Sigmoid colon (tissue), 7 donors: Measurements from ENCODE around the gene ZBTB47. TPM values are rescaled to one million over a fixed set of nuclear protein-coding genes. Genes with fewer than 3 reads are reported as not detected.

Source experiments
- DNase-seq: peaks from one replicate; pipeline ENCODE4 v3.0.0-alpha.2; 2019
- H3K27ac ChIP-seq, 4 donors: fragments of 200-600 bp; sonication (generic); one replicate each; pipeline ENCODE4 v1.5.1; 2016 to 2019; ENCODE audit warnings: mild to moderate bottlenecking in 1 of 4
- H3K27me3 ChIP-seq, 3 donors: fragments of 200-600 bp; sonication (generic); one replicate each; pipeline ENCODE4 v1.5.1; 2019; ENCODE audit warnings: mild to moderate bottlenecking in 1 of 3
- H3K36me3 ChIP-seq, 4 donors: fragments of 200-600 bp; sonication (generic); one replicate each; pipeline ENCODE4 v1.5.1; 2016 to 2019
- H3K4me1 ChIP-seq, 4 donors: fragments of 200-600 bp; sonication (generic); one replicate each; pipeline ENCODE4 v1.5.1; 2017 to 2019
- H3K4me3 ChIP-seq, 4 donors: fragments of 200-600 bp; sonication (generic); one replicate each; pipeline ENCODE4 v1.5.1; 2017 to 2019; ENCODE audit warnings: mild to moderate bottlenecking in 2 of 4, moderate library complexity in 1 of 4
- H3K9me3 ChIP-seq, 4 donors: fragments of 200-600 bp in 3 of 4; sonication (generic) in 3 of 4; one replicate each; pipeline versions ENCODE4 v1.5.1 to v1.6.1; 2013 to 2019
- EP300 ChIP-seq, 4 donors: sonication (generic); formaldehyde crosslinking; IDR thresholded peaks; one replicate each; pipeline ENCODE4 v1.6.1; 2017; ENCODE audit warnings: antibody characterized with exemption in 4 of 4
- POLR2A ChIP-seq, 2 donors: fragments of 450-650 bp; IDR thresholded peaks; one replicate each; pipeline ENCODE4 v1.6.1; 2016; ENCODE audit warnings: antibody characterized with exemption in 2 of 2, mild to moderate bottlenecking in 2 of 2, moderate library complexity in 2 of 2
- POLR2AphosphoS5 ChIP-seq, 4 donors: sonication (generic); formaldehyde crosslinking; IDR thresholded peaks; one replicate each; pipeline ENCODE4 v1.6.1; 2017; ENCODE audit warnings: antibody characterized with exemption in 4 of 4
- WGBS, 2 donors: extraction: QIAGEN DNeasy Blood & Tissue Kit; methylation state at CpG; one replicate each; pipeline ENCODE4 v1.1.7; 2013; 5-methylcytosine and 5-hydroxymethylcytosine counted together
- intact Hi-C: fragments of 100-400 bp; cut with DNase I; formaldehyde crosslinking; loops from one replicate; pipeline ENCODE4 v1.15.1; 2023
- polyA plus RNA-seq, 3 donors: library from polyadenylated mRNA; stranded (reverse); fragments of 200-250 nt; gene quantifications; one replicate each; pipeline ENCODE4 v1.2.3, GENCODE V29; 2013
- total RNA-seq, 4 donors: library from RNA; depleted of rRNA; stranded (reverse); fragments of >200 nt; gene quantifications; one replicate each; pipeline ENCODE4 v1.1.0, GENCODE V29; 2016
- TF ChIP-seq, protein P1 (sequence below), 4 experiments: fragments of 450-650 bp in 3 of 4; fragments of 200-600 bp in 1 of 4; IDR thresholded peaks; one replicate each; pipeline ENCODE4 v1.5.1; 2016 to 2019; ENCODE audit warnings: antibody characterized with exemption in 4 of 4, mild to moderate bottlenecking in 3 of 4, moderate library complexity in 2 of 4
- donor health status: healthy with polysubstance abuse.
- donor health status: Bipolar disorder and iron deficiency.
- donor health status: healthy.

Gene ZBTB47
- total and polyA plus RNA-seq, 7 donors, result 6.2 to 74.8 (median 34.9) TPM

DNA sequence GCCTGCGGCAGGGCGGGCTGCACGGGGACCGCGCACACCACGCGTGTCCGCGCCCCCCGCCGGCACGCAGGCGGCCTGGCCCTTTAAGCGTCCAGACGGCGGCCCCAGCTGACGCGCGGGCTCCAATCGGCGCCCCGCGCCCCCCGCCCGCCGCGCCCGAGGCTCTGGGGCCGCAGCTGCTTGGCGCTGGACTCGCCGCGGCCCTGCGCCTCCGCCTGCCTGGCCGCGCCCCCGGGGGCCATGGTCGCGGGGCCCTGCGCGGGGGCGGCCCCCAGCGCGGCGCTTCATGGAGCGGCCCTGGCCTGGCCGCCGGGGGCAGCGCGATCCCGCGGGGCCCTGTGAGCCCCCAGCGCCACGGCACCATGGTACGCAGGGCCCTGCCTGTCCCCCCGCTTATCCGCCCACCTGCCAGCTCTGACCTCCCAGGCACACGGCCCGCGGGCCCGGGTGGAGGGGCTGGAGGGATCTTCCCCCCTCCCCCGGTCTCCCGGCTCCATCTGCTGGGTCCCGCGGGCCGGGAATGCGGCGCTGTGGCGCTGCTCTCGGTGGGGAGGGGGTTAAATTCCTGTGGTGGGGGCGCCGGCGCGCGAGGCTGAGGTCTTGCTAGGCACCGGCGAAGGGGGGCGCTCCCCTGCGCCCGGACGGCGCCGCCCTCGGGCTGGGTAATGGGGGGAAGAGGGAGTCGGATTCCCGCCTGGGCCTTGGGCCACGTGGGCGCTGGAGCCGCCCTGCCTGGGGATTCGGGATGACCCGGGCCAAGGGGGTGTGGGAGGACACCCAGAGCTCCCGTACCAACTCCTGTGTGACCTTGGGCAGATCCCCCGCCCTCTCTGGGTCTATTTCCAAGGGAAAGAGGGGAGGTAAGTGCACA is 1.1 kb downstream of the ZBTB47 start:
- intact Hi-C loops, result loop anchor here (5.0 kb wide), 1 partner anchor 72 kb away; the partner anchor contains the start of gene SEC22C
- peak overlapping the region; percentile 93 to 98 (median 96) for H3K27ac ChIP-seq
- TF ChIP-seq, protein P1, sequence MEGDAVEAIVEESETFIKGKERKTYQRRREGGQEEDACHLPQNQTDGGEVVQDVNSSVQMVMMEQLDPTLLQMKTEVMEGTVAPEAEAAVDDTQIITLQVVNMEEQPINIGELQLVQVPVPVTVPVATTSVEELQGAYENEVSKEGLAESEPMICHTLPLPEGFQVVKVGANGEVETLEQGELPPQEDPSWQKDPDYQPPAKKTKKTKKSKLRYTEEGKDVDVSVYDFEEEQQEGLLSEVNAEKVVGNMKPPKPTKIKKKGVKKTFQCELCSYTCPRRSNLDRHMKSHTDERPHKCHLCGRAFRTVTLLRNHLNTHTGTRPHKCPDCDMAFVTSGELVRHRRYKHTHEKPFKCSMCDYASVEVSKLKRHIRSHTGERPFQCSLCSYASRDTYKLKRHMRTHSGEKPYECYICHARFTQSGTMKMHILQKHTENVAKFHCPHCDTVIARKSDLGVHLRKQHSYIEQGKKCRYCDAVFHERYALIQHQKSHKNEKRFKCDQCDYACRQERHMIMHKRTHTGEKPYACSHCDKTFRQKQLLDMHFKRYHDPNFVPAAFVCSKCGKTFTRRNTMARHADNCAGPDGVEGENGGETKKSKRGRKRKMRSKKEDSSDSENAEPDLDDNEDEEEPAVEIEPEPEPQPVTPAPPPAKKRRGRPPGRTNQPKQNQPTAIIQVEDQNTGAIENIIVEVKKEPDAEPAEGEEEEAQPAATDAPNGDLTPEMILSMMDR (IDR thresholded peaks at IDR 0.05), result no peak
- peak in 2 of 4 donors; percentile 18 to 50 for TF ChIP-seq POLR2AphosphoS5 (IDR thresholded peaks at IDR 0.05)
- no peak for TF ChIP-seq POLR2A (IDR thresholded peaks at IDR 0.05)
- TF ChIP-seq EP300 (IDR thresholded peaks at IDR 0.05), result no peak
- H3K9me3 ChIP-seq, result no peaks in the 10 kb centered on the region
- H3K4me3 ChIP-seq, result peak overlapping the region; percentile 74 to 96 (median 93)
- H3K27me3 ChIP-seq, result no peaks in the 10 kb centered on the region
- peaks cover 0 to 89% (median 75%) of the 10 kb centered on the region in 4 donors for H3K4me1 ChIP-seq
- peaks cover 0 to 24% (median 4%) of the 10 kb centered on the region in 4 donors for H3K36me3 ChIP-seq
- peak; percentile 88 for DNase-seq
- 1 to 3% methylated on average over 94 of the region's 94 CpGs for WGBS, 2 donors

GRCh38 chr3:42655331-42655888 is 1.9 kb downstream of the ZBTB47 start:
- 46 to 67% methylated on average over 4 of the region's 4 CpGs for WGBS, 2 donors
- Histone ChIP-seq H3K27me3 (no peaks in the 10 kb centered on the region), H3K4me1 (peaks cover 0 to 90% (median 76%) of the 10 kb centered on the region in 4 donors), H3K9me3 (no peaks in the 10 kb centered on the region), H3K36me3 (peaks cover 0 to 24% (median 4%) of the 10 kb centered on the region in 4 donors), H3K4me3 (peak overlapping the region; percentile 74 to 96 (median 93)), H3K27ac (peak overlapping the region; percentile 93 to 98 (median 96))
- intact Hi-C loops, result no loop called here
- TF ChIP-seq POLR2AphosphoS5 (IDR thresholded peaks at IDR 0.05) (no peak), POLR2A (IDR thresholded peaks at IDR 0.05) (no peak), EP300 (IDR thresholded peaks at IDR 0.05) (no peak)
- TF ChIP-seq, protein P1 (IDR thresholded peaks at IDR 0.05), result no peak
- DNase-seq, result peak; percentile 83

DNA sequence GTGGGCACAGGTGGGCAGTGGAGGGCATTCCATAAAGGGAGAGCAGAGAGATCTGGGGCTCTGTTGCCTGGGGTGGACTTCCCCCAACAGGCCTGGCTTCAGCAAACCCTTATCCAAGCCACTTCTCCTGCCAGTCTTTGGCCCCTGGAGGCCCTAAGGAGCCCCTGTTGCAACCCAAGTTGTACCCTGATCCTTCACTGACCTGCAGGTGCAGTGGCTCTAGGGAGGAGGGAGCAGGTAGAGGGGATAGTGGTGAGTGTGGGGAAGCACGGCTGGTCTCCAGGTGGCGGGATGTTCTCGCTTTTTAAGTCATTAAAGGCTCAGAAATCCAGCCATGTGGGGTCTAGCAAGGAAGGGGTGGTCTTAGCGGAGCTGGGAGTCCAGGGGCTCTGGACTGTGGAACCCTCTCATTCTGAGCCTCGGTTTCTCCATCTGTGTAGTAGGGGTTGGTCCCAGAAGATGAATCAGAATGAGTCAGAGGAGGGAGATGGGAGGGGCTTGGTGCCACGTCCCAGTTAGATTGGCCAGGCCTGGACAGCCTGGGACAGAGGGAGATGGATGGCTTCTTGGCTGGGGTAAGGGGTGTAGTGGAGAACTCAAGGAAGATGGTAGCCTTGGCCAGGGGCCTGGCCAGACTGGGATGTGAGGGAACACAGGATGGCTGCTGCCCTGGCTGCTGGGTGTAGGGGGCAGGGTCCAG is 2.6 kb downstream of the ZBTB47 start:
- TF ChIP-seq EP300 (IDR thresholded peaks at IDR 0.05) (no peak), POLR2AphosphoS5 (IDR thresholded peaks at IDR 0.05) (no peak), POLR2A (IDR thresholded peaks at IDR 0.05) (no peak)
- TF ChIP-seq, protein P1 (IDR thresholded peaks at IDR 0.05), result no peak
- Histone ChIP-seq H3K27ac (peak overlapping the region; percentile 93 to 98 (median 96)), H3K4me3 (peak overlapping the region in 2 of 4 donors; percentile 74 to 93), H3K4me1 (peaks cover 0 to 86% (median 72%) of the 10 kb centered on the region in 4 donors), H3K27me3 (no peaks in the 10 kb centered on the region), H3K36me3 (peaks cover 0 to 20% (median 4%) of the 10 kb centered on the region in 4 donors), H3K9me3 (no peaks in the 10 kb centered on the region)
- DNase-seq, result no peak
- intact Hi-C loops, result loop anchor here (1.0 kb wide), 1 partner anchor 89 kb away; no protein-coding TSS in a partner anchor
- WGBS, 2 donors, result 86 to 87% methylated on average over 6 of the region's 6 CpGs

DNA sequence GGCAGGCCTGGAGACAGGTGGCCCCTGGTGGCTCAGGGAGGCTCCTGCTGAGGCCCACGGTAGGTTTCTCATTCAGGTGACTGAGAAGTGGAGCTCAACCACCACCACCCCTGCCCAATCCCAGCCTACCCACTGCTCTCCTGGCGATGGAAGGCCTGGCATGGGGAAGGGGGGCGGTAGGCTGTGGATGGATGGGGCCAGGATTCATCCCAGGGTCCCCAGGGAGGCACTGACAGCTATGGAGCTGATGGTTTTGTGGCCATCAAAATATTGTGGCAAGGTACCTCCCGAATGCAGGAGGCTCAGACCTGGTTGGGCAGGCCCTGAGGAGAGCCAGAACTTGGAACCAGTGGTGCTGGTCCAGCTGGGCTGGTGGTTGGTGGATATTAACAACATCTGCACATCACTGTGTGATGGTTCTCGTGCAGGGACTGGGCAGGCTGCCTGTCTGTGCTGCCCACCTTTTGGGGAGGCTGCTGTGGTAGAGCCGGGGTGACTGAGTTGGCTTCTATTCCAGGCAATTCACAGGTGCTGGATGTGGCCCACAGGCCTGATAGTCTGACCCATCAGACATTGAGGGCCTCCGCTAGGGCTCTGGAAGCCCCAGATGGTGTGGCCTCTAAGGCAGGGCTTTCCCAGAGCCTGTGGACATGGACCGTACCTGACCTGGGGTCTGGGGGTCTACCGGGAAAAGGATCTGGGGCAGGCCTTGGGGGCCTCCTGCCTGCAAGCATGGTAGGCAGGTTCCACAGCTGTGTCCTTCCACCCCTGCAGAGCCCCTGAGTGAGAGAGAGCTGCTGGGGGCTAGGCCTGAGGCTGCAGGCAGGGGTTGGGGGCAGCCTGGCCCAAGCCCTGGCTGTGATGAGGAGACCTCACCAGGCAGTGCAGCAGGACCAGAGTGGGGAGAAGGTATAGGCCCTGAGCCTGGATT is 3.4 kb downstream of the ZBTB47 start:
- Histone ChIP-seq H3K27me3 (no peaks in the 10 kb centered on the region), H3K4me3 (no peak overlapping the region), H3K27ac (peak overlapping the region; percentile 93 to 98 (median 96)), H3K9me3 (no peaks in the 10 kb centered on the region), H3K36me3 (peaks cover 0 to 26% (median 4%) of the 10 kb centered on the region in 4 donors), H3K4me1 (peaks cover 0 to 78% (median 64%) of the 10 kb centered on the region in 4 donors)
- intact Hi-C loops, result loop anchor here (1.0 kb wide), 1 partner anchor 88 kb away; no protein-coding TSS in a partner anchor
- 91 to 92% methylated on average over 9 of the region's 9 CpGs for WGBS, 2 donors
- no peak for DNase-seq
- no peak for TF ChIP-seq POLR2AphosphoS5 (IDR thresholded peaks at IDR 0.05)
- no peak for TF ChIP-seq EP300 (IDR thresholded peaks at IDR 0.05)
- no peak for TF ChIP-seq POLR2A (IDR thresholded peaks at IDR 0.05)
- TF ChIP-seq, protein P1 (IDR thresholded peaks at IDR 0.05), result no peak
